Frontal cortex (tissue), 1 donor: ENCODE data around the gene EPB41L2. TPM values are rescaled to one million over a fixed set of nuclear protein-coding genes. Genes with fewer than 3 reads are reported as not detected.

ENCODE experiments used
- total RNA-seq: library from RNA; depleted of rRNA; stranded (reverse); fragments of >200 nt; gene quantifications from one replicate; pipeline ENCODE4 v1.2.3, GENCODE V29; 2014

EPB41L2 gene
- total RNA-seq, 1 donor from 2014 or later = 30.2 TPM

Other genes starting within 250 kb of the EPB41L2 start
- gene SMLR1, start 235.8 kb downstream of the EPB41L2 start, total RNA-seq = not detected
- gene AKAP7, start 72.2 kb upstream of the EPB41L2 start, total RNA-seq = 205 TPM